DMS53 treated with DMSO at 0.1 percent for 48 hours (cell line): Measurements from ENCODE around the gene BCL7C.
"Not testable (repeated sequence)": the region's sequence is repeated elsewhere in the genome, so short reads cannot be mapped to it uniquely, and the experiment has no call there.

Experiments
- DNase-seq: peaks from one replicate; lab custom pipeline; 2025; ENCODE audit not compliant: unreplicated experiment; lab: John Stamatoyannopoulos, UW

The BCL7C gene

GRCh38 chr16:30870904-30871303 is 23.0 kb downstream of the BCL7C start:
- no peak for DNase-seq

- DNase-seq = no peak
Observed at GRCh38 chr16:30867747-30868146, 26.1 kb downstream of the BCL7C start.

DNA sequence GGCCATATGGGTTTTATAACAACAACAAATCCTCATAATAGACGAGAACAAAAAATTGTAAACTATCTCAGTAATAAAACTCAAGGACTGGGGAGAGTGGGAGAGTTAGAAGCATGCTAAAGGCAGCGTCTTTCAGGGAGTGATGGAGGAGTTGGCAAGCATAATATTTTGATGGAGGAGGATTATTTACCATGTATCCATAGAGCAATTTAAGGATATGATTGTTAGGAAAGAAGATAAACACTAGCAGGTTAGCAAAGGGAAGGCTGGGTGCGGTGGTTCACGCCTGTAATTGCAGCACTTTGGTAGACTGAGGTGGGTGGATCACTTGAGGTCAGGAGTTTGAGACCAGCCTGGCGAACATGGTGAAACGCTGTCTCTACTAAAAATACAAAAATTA is 27.8 kb downstream of the BCL7C start:
- no peak for DNase-seq

GRCh38 chr16:30863178-30863577 is 30.7 kb downstream of the BCL7C start:
- not testable (repeated sequence) for DNase-seq

DNA sequence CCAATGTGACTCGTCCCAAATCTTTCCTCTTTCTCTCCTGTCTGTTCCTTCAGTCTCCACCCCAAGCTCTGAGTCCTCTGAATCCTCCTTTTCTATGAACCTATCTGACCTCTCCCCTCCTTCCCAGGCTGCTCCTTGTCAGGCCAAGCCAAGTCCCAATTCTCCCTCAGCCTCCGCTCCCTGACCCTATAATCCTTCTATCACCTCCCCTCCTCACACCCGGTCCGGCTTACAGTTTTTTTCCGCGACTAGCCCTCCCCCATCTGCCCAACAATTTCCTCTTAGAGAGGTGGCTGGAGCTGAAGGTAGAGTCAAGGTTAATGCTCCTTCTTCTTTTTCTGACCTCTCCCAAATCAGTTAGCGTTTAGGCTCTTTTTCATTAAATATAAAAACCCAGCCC is 33.1 kb downstream of the BCL7C start:
- not testable (repeated sequence) for DNase-seq

DNA sequence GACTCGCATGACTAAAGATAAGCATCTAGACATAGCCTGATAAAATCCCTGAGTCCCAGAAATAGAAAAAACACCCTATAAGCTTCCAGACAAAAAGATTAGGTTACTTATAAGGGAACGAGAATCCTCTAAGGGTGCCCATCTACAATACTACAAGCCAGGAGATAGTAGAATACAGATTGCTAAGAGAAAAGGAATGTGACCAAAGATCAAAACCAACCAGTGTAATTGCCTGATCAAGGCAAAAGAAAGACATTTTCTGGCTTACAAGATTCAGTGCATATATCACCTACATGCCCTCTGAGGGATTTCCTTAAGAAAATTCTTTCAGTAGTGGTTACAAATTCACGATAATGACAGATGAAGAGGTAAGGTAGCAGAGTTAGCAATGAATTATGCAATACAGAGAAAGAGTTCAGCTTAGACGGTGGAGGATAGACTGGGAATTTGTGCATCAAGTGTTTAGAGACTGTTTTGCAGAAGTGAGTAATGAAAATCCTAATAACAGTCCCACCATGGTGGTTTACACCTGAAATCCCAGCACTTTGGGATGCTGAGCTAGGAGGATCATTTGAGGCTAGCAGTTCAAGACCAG is 35.0 kb downstream of the BCL7C start:
- no peak for DNase-seq

GRCh38 chr16:30858111-30858495 is 35.8 kb downstream of the BCL7C start:
- DNase-seq = no peak

DNA sequence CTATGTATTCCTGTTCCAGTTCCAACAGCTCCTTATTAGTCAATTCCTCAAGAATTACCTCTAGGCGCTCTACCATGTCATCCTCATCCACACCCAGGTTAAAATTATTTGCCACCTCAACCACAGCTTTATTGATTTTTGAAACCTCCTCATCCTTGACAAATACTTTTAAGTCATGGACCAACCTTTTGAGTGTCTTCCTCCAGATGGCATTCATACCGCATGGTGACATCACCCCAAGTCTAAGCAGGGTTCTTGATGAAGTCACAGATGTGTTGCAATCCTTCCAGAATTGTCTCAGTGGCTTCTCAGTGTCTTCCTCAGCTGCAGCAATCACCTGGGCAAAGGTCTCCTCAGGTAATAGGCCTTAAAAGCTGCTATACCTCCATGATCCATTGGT is 40.1 kb downstream of the BCL7C start:
- no peak for DNase-seq

DNA sequence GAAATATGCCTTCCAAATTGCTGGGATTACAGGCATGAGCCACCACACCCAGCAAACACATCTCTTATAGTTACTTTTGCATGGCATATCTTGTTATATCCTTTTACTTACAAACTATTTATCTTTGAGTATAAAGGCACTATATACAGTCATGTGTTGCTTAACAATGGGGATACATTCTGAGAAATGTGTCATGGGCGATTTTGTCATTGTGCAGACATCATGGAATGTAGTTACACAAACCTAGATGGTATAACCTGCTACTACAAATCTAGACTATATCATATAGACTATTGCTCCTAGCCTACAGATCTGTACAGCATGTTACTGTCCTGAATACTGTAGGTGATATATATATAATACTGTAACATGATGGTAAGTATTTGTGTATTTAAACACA is 43.6 kb downstream of the BCL7C start:
- no peak for DNase-seq

DNA sequence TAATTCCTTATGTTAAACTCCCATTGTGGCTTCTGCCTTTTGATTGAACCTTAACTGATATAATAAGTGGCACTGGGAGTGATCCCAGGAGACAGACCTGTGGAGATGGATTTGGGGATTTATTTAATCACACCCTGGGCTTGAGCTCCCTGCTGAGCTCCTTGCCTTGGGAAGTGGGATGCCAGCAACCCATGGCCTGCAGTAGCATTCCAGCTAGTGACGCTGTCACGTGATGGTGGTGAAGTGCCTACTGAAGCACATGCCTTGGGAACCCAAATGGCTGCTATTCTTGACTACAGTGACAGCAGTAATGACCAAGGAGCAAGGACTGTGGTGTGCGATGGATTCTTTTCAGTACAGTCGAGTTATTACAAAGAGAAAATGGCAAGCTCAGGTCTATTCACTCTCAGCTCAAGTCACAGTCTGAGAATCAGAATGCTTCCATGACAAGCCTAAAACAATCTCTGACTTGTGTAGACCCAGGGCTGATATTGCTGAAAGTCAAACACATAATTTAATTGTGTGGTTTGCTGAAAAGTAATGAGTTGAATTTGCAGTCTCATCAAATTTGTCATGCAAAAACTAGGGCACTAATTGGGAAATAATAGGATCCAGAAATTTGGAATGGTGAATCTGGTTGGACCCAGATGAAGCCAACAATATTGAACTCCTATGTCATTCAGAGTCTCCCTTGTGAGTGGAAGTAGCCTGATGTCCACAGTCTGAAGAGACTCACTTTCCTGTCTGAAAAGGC is 47.1 kb downstream of the BCL7C start:
- no peak for DNase-seq

GRCh38 chr16:30844671-30845449 is 49.0 kb downstream of the BCL7C start:
- DNase-seq = peak; percentile 68

DNA sequence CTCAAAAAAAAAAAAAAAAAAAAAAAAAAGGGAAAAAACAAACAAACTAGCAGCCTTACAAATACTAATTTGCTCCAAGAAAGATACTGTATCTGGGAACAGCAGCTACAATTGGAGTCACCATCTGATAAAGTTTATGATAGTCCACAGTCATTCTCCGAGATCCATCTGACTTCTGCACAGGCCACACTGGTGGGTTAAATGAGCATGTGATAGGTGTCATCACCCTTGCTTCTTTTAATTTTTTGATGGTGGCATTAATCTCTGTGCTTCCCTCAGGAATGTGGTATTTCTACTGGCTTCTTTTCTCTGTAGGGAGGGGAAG is 49.6 kb downstream of the BCL7C start:
- no peak for DNase-seq

- no peak for DNase-seq
Observed at GRCh38 chr16:30843501-30843900, 50.4 kb downstream of the BCL7C start.

GRCh38 chr16:30842971-30843370 is 50.9 kb downstream of the BCL7C start:
- DNase-seq = no peak

- DNase-seq = no peak
Observed at GRCh38 chr16:30841332-30841731, 52.5 kb downstream of the BCL7C start.

DNA sequence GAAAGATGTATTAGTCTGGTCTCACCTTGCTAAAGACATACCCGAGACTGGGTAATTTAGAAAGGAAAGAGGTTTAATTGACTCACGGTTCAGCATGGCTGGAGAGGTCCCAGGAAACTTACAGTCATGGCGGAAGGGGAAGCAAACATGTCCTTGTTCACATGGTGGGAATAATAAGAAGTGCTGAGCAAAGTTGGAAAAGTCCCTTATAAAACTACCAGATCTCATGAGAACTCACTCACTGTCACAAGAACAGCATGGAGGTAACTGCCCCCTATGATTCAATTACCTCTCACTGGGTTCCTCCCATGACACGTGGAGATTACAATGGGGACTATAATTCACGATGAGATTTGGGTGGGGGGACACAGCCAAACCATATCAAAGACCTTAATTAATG is 53.3 kb downstream of the BCL7C start:
- DNase-seq = no peak

DNA sequence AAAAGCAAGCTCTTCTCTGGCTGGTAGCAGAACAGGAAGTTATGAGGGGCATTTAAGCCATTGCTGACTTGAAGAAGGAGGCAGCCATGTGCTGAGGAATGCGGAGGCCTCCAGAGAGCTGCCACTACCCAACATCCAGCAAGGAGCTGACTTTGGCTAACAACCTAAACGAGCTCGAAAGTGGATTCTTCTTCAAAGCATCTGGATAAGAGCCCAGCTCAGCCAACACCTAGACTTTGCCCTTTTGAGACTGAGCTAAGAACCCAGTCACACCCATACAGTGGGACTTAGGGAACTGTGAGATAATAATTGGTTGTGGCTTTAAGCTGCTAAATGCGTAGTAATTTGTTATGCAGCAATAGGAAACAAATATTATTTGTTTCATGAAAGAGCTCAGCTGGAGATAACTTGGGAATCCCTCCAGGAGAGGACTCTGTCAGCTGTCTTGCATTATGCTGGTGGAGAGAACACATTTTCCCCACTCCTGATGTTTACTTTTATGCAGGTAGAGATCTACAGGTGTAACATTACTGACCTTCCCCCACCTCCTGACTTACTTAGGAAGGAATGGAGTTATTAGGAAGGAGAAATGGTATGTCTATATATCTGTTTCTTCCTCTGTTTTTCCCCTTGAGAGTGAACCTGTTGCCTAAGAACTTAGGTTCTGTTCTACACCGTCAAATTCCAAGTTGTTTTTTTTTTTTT is 54.2 kb downstream of the BCL7C start:
- no peak for DNase-seq

DNA sequence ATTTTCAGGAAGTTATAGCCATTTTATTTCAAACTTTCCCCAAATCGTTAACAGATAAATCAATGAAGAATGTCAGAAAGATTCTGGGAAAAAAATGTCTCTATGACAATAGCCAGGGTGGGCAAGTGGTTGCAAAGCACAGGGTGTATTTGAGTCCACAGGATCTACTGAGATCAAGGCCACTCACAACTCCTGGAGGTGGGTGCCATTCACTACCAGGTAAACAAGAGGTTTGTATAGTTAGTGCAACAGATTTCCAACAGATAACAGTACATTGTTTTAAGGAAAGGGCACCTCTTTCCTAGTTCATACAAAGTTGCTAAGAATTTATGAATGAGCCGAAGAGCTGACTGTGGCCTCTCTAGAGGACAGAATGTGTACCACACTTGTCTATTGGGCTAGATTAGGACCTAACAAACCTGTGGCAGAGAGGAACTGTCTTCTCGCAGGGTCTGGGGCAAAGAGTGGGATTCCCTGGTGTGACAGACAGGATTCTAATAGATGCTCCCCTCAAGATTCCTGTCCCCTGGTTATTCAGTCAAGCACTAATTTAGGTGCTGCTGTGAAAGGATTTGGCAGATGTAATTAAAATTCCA is 54.9 kb downstream of the BCL7C start:
- no peak for DNase-seq

DNA sequence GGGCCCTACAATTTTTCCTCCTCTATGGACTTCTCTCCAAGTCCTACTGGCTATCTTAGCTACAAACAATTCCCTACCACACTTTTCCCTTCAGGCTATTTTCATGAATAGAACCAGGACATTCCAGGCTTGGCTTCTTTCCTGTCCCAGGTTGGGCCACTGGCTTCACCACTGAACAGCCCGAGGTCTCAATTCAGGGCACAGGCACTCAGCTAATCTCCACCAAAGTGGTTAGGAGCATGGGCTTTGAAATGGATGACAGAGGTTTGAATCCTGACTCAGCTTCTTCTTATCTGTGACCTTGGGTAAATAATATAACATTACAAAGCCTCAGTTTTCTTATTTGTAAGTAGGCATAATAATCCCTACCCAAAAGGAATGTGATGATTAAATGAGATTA is 56.0 kb downstream of the BCL7C start:
- DNase-seq = no peak
